HFF-Myc (cell line): ENCODE measurements around the gene SERPING1.

Experiments
- DNase-seq: peaks from one replicate; pipeline ENCODE4 v3.0.0-alpha.2; 2011; ENCODE audit warnings: low read depth; ENCODE audit errors: extremely low read depth
- H3K4me3 ChIP-seq: replicated peaks from 2 replicates; pipeline ENCODE4 v1.5.1; 2011; ENCODE audit warnings: low read depth, mild to moderate bottlenecking, control low read depth, low read length
- TF ChIP-seq, protein P1 (sequence below): IDR thresholded peaks from 2 replicates; pipeline ENCODE4 v1.5.1; 2012; ENCODE audit warnings: mild to moderate bottlenecking, low read depth, low read length, control low read depth; ENCODE audit errors: missing control alignments

SERPING1 gene

GRCh38 chr11:57597916-57598830 lies 688 bp downstream of the SERPING1 start:
- no peak for DNase-seq
- TF ChIP-seq, protein P1, sequence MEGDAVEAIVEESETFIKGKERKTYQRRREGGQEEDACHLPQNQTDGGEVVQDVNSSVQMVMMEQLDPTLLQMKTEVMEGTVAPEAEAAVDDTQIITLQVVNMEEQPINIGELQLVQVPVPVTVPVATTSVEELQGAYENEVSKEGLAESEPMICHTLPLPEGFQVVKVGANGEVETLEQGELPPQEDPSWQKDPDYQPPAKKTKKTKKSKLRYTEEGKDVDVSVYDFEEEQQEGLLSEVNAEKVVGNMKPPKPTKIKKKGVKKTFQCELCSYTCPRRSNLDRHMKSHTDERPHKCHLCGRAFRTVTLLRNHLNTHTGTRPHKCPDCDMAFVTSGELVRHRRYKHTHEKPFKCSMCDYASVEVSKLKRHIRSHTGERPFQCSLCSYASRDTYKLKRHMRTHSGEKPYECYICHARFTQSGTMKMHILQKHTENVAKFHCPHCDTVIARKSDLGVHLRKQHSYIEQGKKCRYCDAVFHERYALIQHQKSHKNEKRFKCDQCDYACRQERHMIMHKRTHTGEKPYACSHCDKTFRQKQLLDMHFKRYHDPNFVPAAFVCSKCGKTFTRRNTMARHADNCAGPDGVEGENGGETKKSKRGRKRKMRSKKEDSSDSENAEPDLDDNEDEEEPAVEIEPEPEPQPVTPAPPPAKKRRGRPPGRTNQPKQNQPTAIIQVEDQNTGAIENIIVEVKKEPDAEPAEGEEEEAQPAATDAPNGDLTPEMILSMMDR: no peak
- no peak overlapping the region; the same call in 1 of the 2 replicates for H3K4me3 ChIP-seq

DNA sequence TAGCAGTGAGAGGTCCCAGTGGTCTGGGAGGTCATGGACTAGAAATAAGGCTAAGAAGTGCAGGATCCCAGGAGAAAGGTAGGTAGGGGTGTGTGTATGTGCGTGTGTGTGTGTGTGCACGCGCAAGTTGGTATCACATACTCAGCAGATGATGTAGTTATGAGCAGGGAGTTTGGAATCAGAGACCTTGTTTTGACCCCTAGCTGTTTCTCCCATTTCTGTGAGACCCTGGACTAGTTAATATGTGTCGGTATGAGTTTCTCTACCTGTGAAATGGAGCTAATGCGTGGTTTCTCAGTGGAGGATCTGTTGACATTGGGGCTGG lies 1.3 kb downstream of the SERPING1 start:
- H3K4me3 ChIP-seq: no peak overlapping the region
- TF ChIP-seq, protein P1: no peak
- no peak for DNase-seq

- no peak overlapping the region for H3K4me3 ChIP-seq
- DNase-seq: no peak
- TF ChIP-seq, protein P1: no peak
These were observed 1.9 kb downstream of the SERPING1 start for GRCh38 chr11:57599381-57599780.

GRCh38 chr11:57601297-57601696 lies 3.8 kb downstream of the SERPING1 start:
- TF ChIP-seq, protein P1: no peak
- H3K4me3 ChIP-seq: no peak overlapping the region
- no peak for DNase-seq

DNA sequence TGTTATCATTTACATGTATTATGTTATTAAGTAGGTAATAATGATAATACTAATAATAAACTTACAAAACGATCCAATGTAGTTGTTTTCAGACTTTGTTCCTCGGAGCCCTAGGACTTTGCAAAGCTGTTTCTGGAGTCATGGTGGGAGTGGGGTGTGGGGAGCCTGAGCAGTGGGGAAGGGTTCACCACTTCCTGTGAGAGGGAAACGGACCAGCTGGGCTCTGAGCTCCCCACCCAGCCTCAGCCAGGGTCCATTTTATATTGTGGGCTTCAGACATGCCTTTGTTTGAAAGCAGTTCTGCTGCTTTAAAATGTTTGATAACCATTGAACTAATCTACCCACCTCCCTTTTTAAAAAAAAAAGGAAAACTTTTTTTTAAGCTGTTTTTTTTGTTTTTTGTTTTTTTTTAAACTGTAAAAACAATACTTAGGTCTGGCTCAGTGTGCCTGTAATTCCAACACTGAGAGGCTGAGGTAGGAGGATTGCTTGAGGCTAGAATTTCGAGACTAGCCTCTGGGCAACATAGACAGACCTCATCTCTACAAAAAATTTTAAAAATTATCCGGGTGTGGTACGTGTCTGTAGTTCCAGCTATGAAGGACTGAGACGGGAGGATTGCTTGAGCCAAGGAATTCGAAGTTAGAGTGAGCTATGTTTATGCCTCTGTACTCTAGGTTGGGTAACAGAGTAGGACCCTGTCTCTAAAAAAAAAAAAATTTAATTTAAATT lies 7.0 kb downstream of the SERPING1 start:
- no peak for DNase-seq
- no peak overlapping the region for H3K4me3 ChIP-seq
- TF ChIP-seq, protein P1: no peak

GRCh38 chr11:57605028-57605420 lies 7.5 kb downstream of the SERPING1 start:
- H3K4me3 ChIP-seq: no peak overlapping the region
- no peak for DNase-seq
- TF ChIP-seq, protein P1: no peak
